SH-SY5Y (cell line): ENCODE results near the gene CEP131.

Source experiments
- GATA2 ChIP-seq: IDR thresholded peaks from 2 replicates; pipeline ENCODE4 v1.6.1; 2011; ENCODE audit warnings: mild to moderate bottlenecking, low read depth, low read length
- GATA3 ChIP-seq: IDR thresholded peaks from 2 replicates; pipeline ENCODE4 v1.6.1; 2011; ENCODE audit warnings: low read depth, mild to moderate bottlenecking, low read length, moderate library complexity

DNA sequence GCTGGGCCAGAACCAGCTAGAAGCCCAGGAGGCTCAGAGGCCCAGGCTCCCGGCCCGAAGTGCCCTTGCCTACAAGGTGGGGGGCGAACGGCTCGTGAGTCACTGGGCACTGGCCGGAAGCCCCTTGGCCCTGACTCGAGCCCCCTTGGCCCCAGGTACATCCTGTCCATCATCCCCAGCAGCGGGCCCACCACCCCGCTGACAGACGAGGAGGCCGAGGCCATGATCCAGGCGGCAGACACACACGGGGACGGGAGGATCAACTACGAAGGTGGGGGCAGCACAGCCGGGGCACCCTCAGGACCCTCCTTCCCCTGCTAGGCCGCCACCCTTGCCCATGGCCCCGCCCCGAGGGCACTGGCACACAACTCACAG lies 41.0 kb downstream of the CEP131 start:
- TF ChIP-seq GATA2: no peak
- TF ChIP-seq GATA3: no peak
